T-helper 2 cell (primary cell): ENCODE measurements around the gene CHM.

Experiments used
- DNase-seq, 5 experiments: peaks; one replicate each; pipeline versions ENCODE4 v3.0.0 to v3.0.0-alpha.2; 2012 to 2022

Gene CHM

GRCh38 chrX:85905851-85906250 lies 141.5 kb downstream of the CHM start:
- no peak for DNase-seq

GRCh38 chrX:85903692-85904471 lies 143.5 kb downstream of the CHM start:
- DNase-seq, result no peak

- no peak for DNase-seq
These were observed 149.8 kb downstream of the CHM start for GRCh38 chrX:85897362-85898126.

- DNase-seq, result no peak
These were observed 164.8 kb downstream of the CHM start for GRCh38 chrX:85882601-85883000.

- DNase-seq, result peak in 1 of 5 experiments; percentile 8
These were observed 176.8 kb downstream of the CHM start for GRCh38 chrX:85870585-85870984.

GRCh38 chrX:85865324-85865723 lies 182.0 kb downstream of the CHM start:
- no peak for DNase-seq

- no peak for DNase-seq
These were observed 187.9 kb downstream of the CHM start for GRCh38 chrX:85859426-85859825.

- DNase-seq, result peak in 1 of 5 experiments; percentile 3
These were observed 195.9 kb downstream of the CHM start for GRCh38 chrX:85851418-85851817.

GRCh38 chrX:85836868-85837267 lies 210.5 kb downstream of the CHM start:
- no peak for DNase-seq

- no peak for DNase-seq
These were observed 218.6 kb downstream of the CHM start for GRCh38 chrX:85828771-85829170.

- no peak for DNase-seq
These were observed 232.1 kb downstream of the CHM start for GRCh38 chrX:85815203-85815751.
